Ectodermal cell (in vitro differentiated cells): ENCODE results near the gene IFT52.

Experiments
- H3K27ac ChIP-seq: 2 replicates; pipeline ENCODE4 v1.7.0; 2013; ENCODE audit warnings: mild to moderate bottlenecking, low read depth, low read length; ENCODE audit not compliant: insufficient read depth, poor library complexity, severe bottlenecking
- H3K27me3 ChIP-seq: 2 replicates; pipeline ENCODE4 v1.7.0; 2013; ENCODE audit warnings: mild to moderate bottlenecking, low read length; ENCODE audit not compliant: insufficient read depth, control insufficient read depth, poor library complexity, severe bottlenecking
- H3K36me3 ChIP-seq: one replicate; pipeline ENCODE4 v1.7.0; 2013; ENCODE audit warnings: low read length; ENCODE audit not compliant: control insufficient read depth, insufficient read depth
- H3K4me1 ChIP-seq: one replicate; pipeline ENCODE4 v1.7.0; 2013; ENCODE audit warnings: low read length; ENCODE audit not compliant: control insufficient read depth, insufficient read depth
- H3K4me3 ChIP-seq: 2 replicates; pipeline ENCODE4 v1.7.0; 2013; ENCODE audit warnings: low read depth, low read length, control low read depth; ENCODE audit not compliant: insufficient read depth
- H3K9me3 ChIP-seq: 2 replicates; pipeline ENCODE4 v1.7.0; 2013; ENCODE audit warnings: mild to moderate bottlenecking, low read length, moderate library complexity; ENCODE audit not compliant: control insufficient read depth
- WGBS, 2 experiments: methylation state at CpG; one replicate each; pipeline ENCODE4 v1.1.7; 2013; ENCODE audit warnings: missing lambda C conversion rate in 2 of 2; 5-methylcytosine and 5-hydroxymethylcytosine counted together

IFT52 gene

DNA sequence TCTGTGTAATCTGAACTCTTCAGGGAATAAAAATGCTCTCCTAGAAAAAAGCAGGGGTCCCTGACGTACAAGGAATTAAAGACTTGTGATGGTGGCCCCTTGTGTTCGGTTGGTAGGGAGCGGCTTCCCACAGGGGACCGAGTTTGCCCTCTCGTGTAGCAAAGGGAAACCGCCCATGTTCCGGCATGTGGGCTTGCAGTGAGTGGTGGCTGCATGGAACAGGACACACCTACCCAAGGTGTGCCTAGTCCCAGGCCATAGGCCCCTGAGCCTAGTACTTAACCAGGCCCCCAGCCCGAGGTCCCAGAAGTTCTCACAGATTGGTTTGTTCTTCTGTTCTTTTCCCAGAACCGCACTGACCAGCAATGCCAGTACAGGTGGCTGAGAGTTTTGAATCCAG, 91.7 kb downstream of the IFT52 start:
- WGBS, 2 experiments, result 95 to 96% methylated on average over 9 of the region's 9 CpGs

DNA sequence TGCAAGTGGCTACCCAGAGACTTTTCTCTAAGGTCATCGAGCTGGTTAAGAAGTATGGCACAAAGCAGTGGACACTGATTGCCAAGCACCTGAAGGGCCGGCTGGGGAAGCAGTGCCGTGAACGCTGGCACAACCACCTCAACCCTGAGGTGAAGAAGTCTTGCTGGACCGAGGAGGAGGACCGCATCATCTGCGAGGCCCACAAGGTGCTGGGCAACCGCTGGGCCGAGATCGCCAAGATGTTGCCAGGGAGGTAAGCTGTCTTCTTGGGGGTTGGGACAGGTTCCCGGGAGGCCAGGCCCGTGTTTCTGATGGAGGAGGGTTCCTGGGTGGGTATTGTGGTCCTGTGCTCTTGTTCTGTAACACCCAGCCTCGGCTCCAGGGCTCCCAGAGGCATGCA, 96.1 kb downstream of the IFT52 start:
- H3K4me1 ChIP-seq, result no peaks in the 10 kb centered on the region
- H3K9me3 ChIP-seq, result no peaks in the 10 kb centered on the region
- WGBS, 2 experiments, result 96 to 97% methylated on average over 13 of the region's 13 CpGs
- no peak overlapping the region for H3K27ac ChIP-seq
- no peaks in the 10 kb centered on the region for H3K27me3 ChIP-seq
- H3K36me3 ChIP-seq, result peaks cover 5% of the 10 kb centered on the region
- no peak overlapping the region for H3K4me3 ChIP-seq

More for the DNA sequence above, 91.7 kb downstream of the IFT52 start:
- no peaks in the 10 kb centered on the region for H3K9me3 ChIP-seq
- H3K36me3 ChIP-seq, result peaks cover 10% of the 10 kb centered on the region
- no peak overlapping the region for H3K4me3 ChIP-seq
- no peaks in the 10 kb centered on the region for H3K27me3 ChIP-seq
- H3K4me1 ChIP-seq, result no peaks in the 10 kb centered on the region
- no peak overlapping the region for H3K27ac ChIP-seq

DNA sequence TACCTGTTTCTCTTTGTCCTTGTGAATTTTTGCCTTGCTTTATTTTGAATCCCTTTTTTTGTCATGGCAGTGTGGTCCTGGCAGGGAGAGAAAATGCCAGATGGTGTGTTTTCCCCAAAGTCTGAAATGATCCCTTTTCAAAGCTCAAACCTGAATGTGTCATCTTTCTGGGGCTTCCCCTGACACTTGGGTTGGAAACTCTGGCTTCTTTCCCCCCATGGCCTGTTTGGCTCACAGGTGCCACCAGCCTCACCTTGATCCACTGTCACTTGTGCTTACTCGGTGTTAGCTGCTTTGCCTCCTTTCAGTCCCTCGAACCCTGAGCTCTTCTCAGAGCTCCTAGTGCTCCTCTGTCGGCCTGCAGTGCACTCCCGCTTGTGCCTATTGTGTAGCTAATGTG, 98.4 kb downstream of the IFT52 start:
- 60 to 65% methylated on average over 4 of the region's 4 CpGs for WGBS, 2 experiments
- H3K9me3 ChIP-seq, result no peaks in the 10 kb centered on the region
- no peak overlapping the region for H3K27ac ChIP-seq
- H3K27me3 ChIP-seq, result no peaks in the 10 kb centered on the region
- H3K36me3 ChIP-seq, result no peaks in the 10 kb centered on the region
- no peak overlapping the region for H3K4me3 ChIP-seq
- H3K4me1 ChIP-seq, result no peaks in the 10 kb centered on the region

DNA sequence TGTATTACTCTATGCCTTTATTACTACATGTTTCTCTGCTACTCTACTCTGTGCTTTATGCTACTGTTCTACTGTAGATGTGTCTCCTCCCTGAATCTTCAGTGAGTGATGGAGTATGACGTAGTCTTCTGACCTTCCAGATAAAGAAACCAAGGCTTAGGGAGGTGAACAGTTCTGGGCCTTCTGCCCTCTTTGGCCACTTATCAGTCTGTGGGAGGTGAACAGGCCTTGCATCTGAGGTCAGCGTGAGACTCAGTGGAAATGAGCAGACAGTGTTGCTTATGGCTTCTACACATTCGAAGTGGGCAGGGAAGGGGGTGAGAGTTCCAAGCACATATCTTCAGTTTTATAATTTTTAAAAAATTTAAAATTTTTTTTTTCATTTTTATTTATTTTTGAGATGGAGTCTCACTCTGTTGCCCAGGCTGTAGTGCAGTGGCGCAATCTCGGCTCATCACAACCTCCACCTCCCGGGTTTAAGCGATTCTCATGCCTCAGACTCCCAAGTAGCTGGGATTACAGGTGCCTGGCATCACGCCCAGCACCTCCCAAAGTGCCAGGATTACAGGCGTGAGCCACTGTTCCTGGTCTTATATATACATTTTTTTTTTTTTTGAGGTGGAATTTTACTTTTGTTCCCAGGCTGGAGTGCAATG, 100.3 kb downstream of the IFT52 start:
- Histone ChIP-seq H3K27ac (no peak overlapping the region), H3K27me3 (no peaks in the 10 kb centered on the region), H3K4me1 (no peaks in the 10 kb centered on the region), H3K9me3 (no peaks in the 10 kb centered on the region), H3K4me3 (no peak overlapping the region), H3K36me3 (no peaks in the 10 kb centered on the region)
- 93 to 95% methylated on average over 8 to 9 of the region's 9 CpGs for WGBS, 2 experiments

DNA sequence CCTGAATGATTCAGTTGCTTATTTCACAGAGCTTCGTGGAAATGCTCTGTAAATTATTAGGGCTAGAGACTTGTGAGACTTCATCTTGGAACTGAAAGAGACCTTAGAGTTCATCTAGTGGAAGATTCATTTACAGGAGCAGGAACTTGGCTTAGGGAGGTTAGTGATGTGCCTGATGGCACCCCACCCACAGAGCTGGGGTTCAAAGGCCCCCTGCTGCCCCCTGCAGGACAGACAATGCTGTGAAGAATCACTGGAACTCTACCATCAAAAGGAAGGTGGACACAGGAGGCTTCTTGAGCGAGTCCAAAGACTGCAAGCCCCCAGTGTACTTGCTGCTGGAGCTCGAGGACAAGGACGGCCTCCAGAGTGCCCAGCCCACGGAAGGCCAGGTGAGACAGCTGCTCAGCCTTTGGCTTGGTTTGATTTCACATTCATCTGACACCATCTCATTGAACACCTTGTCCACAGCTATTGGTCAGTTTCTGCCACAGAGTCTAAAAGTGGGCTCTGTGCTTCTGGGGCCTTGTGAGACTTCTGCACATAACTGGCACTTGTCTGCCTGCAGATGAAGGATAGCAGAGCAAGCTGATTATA, 101.3 kb downstream of the IFT52 start:
- no peak overlapping the region for H3K27ac ChIP-seq
- WGBS, 2 experiments, result 87 to 88% methylated on average over 5 of the region's 5 CpGs
- no peak overlapping the region for H3K4me3 ChIP-seq
- H3K27me3 ChIP-seq, result no peaks in the 10 kb centered on the region
- no peaks in the 10 kb centered on the region for H3K9me3 ChIP-seq
- no peaks in the 10 kb centered on the region for H3K4me1 ChIP-seq
- H3K36me3 ChIP-seq, result peaks cover 4% of the 10 kb centered on the region

DNA sequence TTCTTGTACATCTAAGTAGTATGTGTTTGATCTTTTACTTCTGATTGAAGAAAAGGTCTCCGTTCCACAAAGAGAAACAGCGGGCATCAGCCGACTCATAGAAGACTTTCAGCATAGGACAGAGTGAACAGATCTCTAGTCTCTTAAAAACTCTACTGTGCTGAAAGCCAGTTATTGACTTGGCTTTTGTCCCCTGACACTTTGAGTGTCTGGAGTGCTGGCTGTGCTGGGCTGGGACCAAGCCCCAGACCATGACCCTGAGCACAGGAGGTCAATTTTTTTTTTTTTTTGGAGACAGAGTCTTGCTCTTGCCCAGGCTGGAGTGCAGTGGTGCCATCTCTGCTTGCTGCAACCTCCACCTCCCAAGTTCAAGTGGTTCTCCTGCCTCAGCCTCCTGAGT, 104.0 kb downstream of the IFT52 start:
- H3K27ac ChIP-seq, result no peak overlapping the region
- H3K9me3 ChIP-seq, result no peaks in the 10 kb centered on the region
- 95% methylated on average over 3 of the region's 3 CpGs for WGBS, 2 experiments
- H3K36me3 ChIP-seq, result peaks cover 6% of the 10 kb centered on the region
- no peaks in the 10 kb centered on the region for H3K27me3 ChIP-seq
- H3K4me1 ChIP-seq, result no peaks in the 10 kb centered on the region
- no peak overlapping the region for H3K4me3 ChIP-seq

DNA sequence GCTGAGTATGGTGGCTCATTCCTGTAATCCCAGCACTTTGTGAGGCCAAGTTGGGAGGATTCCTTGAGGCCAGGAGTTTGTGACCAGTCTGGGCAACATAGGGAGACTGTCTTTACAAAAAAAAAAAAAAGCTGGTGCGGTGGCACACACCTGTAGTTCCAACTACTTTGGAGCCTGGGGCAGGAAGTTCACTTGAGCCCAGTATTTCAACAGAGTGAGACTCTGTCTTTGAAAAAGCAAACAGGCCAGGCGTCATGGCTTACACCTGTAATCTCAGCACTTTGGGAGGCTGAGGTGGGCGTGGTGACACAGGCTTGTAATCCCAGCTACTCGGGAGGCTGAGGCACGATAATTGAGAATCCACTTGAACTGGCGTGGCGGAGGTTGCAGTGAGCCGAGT, 104.8 kb downstream of the IFT52 start:
- H3K27ac ChIP-seq, result no peak overlapping the region
- no peak overlapping the region for H3K4me3 ChIP-seq
- H3K9me3 ChIP-seq, result no peaks in the 10 kb centered on the region
- H3K27me3 ChIP-seq, result no peaks in the 10 kb centered on the region
- H3K4me1 ChIP-seq, result no peaks in the 10 kb centered on the region
- 91 to 96% methylated on average over 8 of the region's 8 CpGs for WGBS, 2 experiments
- H3K36me3 ChIP-seq, result peaks cover 14% of the 10 kb centered on the region
